Suprapubic skin (tissue), 4 donors: ENCODE measurements around the gene STMP1. TPM values are rescaled to one million over a fixed set of nuclear protein-coding genes. Genes with fewer than 3 reads are reported as not detected.

ENCODE experiments used
- DNase-seq, 2 donors: peaks; one replicate each; pipeline ENCODE4 v3.0.0-alpha.2; 2019; ENCODE audit warnings: low spot score in 2 of 2
- H3K27ac ChIP-seq: fragments of 200-600 bp; sonication (generic); one replicate; pipeline ENCODE4 v1.5.1; 2019
- H3K27me3 ChIP-seq: fragments of 200-600 bp; sonication (generic); one replicate; pipeline ENCODE4 v1.5.1; 2019
- H3K36me3 ChIP-seq: fragments of 200-600 bp; sonication (generic); one replicate; pipeline ENCODE4 v1.5.1; 2019
- H3K4me1 ChIP-seq: fragments of 200-600 bp; sonication (generic); one replicate; pipeline ENCODE4 v1.5.1; 2019
- H3K4me3 ChIP-seq: fragments of 200-600 bp; sonication (generic); one replicate; pipeline ENCODE4 v1.5.1; 2019; ENCODE audit warnings: mild to moderate bottlenecking
- H3K9me3 ChIP-seq: fragments of 200-600 bp; sonication (generic); one replicate; pipeline ENCODE4 v1.5.1; 2019
- CTCF ChIP-seq, 2 donors: fragments of 200-600 bp in 1 of 2; fragments of 450-650 bp in 1 of 2; sonication (generic) in 1 of 2; IDR thresholded peaks; one replicate each; pipeline ENCODE4 v1.5.1; 2016 to 2019; ENCODE audit warnings: antibody characterized with exemption in 2 of 2, mild to moderate bottlenecking in 1 of 2, moderate library complexity in 1 of 2
- EP300 ChIP-seq: sonication (generic); formaldehyde crosslinking; IDR thresholded peaks from one replicate; pipeline ENCODE4 v1.6.1; 2017; ENCODE audit warnings: antibody characterized with exemption
- POLR2A ChIP-seq, 2 donors: fragments of 450-650 bp; IDR thresholded peaks; one replicate each; pipeline ENCODE4 v1.6.1; 2017; ENCODE audit warnings: antibody characterized with exemption in 2 of 2, mild to moderate bottlenecking in 2 of 2, moderate library complexity in 2 of 2
- POLR2AphosphoS5 ChIP-seq, 3 donors: sonication (generic); formaldehyde crosslinking; IDR thresholded peaks; one replicate each; pipeline ENCODE4 v1.6.1; 2017; ENCODE audit warnings: antibody characterized with exemption in 3 of 3
- WGBS: methylation state at CpG from one replicate; pipeline ENCODE4 v1.1.5; 2018; 5-methylcytosine and 5-hydroxymethylcytosine counted together
- total RNA-seq, 4 donors: library from RNA; depleted of rRNA; stranded (reverse); fragments of >200 nt; gene quantifications; one replicate each; pipeline ENCODE4 v1.1.0, GENCODE V29; 2016

STMP1 gene
- total RNA-seq, 4 donors from 2014 or later: 15.0 to 24.7 (median 16.3) TPM

GRCh38 chr7:135647755-135648154 lies 14.6 kb upstream of the STMP1 start:
- Histone ChIP-seq H3K4me1 (no peaks in the 10 kb centered on the region), H3K36me3 (peaks cover 34% of the 10 kb centered on the region), H3K27me3 (no peaks in the 10 kb centered on the region), H3K27ac (no peak overlapping the region), H3K9me3 (no peaks in the 10 kb centered on the region), H3K4me3 (no peak overlapping the region)
- no peak for DNase-seq
- WGBS: 84% methylated on average over 1 of the region's 1 CpG
- no peak for TF ChIP-seq POLR2A (IDR thresholded peaks at IDR 0.05)
- no peak for TF ChIP-seq POLR2AphosphoS5 (IDR thresholded peaks at IDR 0.05)
- TF ChIP-seq CTCF (IDR thresholded peaks at IDR 0.05): no peak
- TF ChIP-seq EP300: no peak

GRCh38 chr7:135648235-135648634 lies 14.1 kb upstream of the STMP1 start:
- Histone ChIP-seq H3K4me3 (no peak overlapping the region), H3K9me3 (no peaks in the 10 kb centered on the region), H3K27me3 (no peaks in the 10 kb centered on the region), H3K27ac (no peak overlapping the region), H3K4me1 (no peaks in the 10 kb centered on the region), H3K36me3 (peaks cover 30% of the 10 kb centered on the region)
- WGBS: 90% methylated on average over 7 of the region's 7 CpGs
- no peak for DNase-seq
- TF ChIP-seq POLR2A (IDR thresholded peaks at IDR 0.05): no peak
- no peak for TF ChIP-seq EP300
- TF ChIP-seq CTCF (IDR thresholded peaks at IDR 0.05): no peak
- TF ChIP-seq POLR2AphosphoS5 (IDR thresholded peaks at IDR 0.05): no peak

- Histone ChIP-seq H3K36me3 (peaks cover 16% of the 10 kb centered on the region), H3K27ac (no peak overlapping the region), H3K27me3 (no peaks in the 10 kb centered on the region), H3K4me3 (no peak overlapping the region), H3K9me3 (no peaks in the 10 kb centered on the region), H3K4me1 (no peaks in the 10 kb centered on the region)
- WGBS: 78% methylated on average over 15 of the region's 15 CpGs
- TF ChIP-seq EP300 (no peak), POLR2A (IDR thresholded peaks at IDR 0.05) (no peak), POLR2AphosphoS5 (IDR thresholded peaks at IDR 0.05) (no peak), CTCF (IDR thresholded peaks at IDR 0.05) (no peak)
- DNase-seq: no peak
Observed at GRCh38 chr7:135650831-135651573, 11.3 kb upstream of the STMP1 start.

- TF ChIP-seq CTCF (IDR thresholded peaks at IDR 0.05) (no peak), POLR2AphosphoS5 (IDR thresholded peaks at IDR 0.05) (no peak), EP300 (no peak), POLR2A (IDR thresholded peaks at IDR 0.05) (no peak)
Observed at GRCh38 chr7:135653340-135654080, 8.8 kb upstream of the STMP1 start.

GRCh38 chr7:135658564-135658963 lies 3.8 kb upstream of the STMP1 start:
- 95% methylated on average over 5 of the region's 5 CpGs for WGBS
- Histone ChIP-seq H3K27ac (no peak overlapping the region), H3K4me3 (no peak overlapping the region), H3K4me1 (peaks cover 14% of the 10 kb centered on the region), H3K9me3 (no peaks in the 10 kb centered on the region), H3K36me3 (no peaks in the 10 kb centered on the region), H3K27me3 (no peaks in the 10 kb centered on the region)
- no peak for TF ChIP-seq EP300
- no peak for TF ChIP-seq POLR2A (IDR thresholded peaks at IDR 0.05)
- TF ChIP-seq POLR2AphosphoS5 (IDR thresholded peaks at IDR 0.05): no peak
- TF ChIP-seq CTCF (IDR thresholded peaks at IDR 0.05): no peak
- no peak for DNase-seq

More at GRCh38 chr7:135653340-135654080, 8.8 kb upstream of the STMP1 start:
- DNase-seq: no peak
- 93% methylated on average over 12 of the region's 12 CpGs for WGBS
- Histone ChIP-seq H3K4me3 (no peak overlapping the region), H3K27ac (no peak overlapping the region), H3K9me3 (no peaks in the 10 kb centered on the region), H3K36me3 (peaks cover 3% of the 10 kb centered on the region), H3K27me3 (no peaks in the 10 kb centered on the region), H3K4me1 (no peaks in the 10 kb centered on the region)
